Caco-2 (cell line): Measurements from ENCODE around the gene STK24. TPM values are rescaled to one million over a fixed set of nuclear protein-coding genes. Genes with fewer than 3 reads are reported as not detected.
A peak's percentile ranks its signal among the peaks of the same experiment; 100 is the strongest.

ENCODE experiments used
- BruUV-seq: library from RNA; stranded (reverse); fragments of 400-500 nt; replicated peaks from 2 replicates; lab custom pipeline; 2021; lab: Mats Ljungman, UMichigan
- CTCF ChIA-PET: fragments of 300-600 bp; sonication (Branson Sonifier 250); formaldehyde crosslinking; loops from one replicate; lab custom pipeline; 2022; ENCODE audit warnings: antibody characterized with exemption; lab: Charles Lee
- POLR2A ChIA-PET: fragments of 300-600 bp; sonication (Branson Sonifier 250); formaldehyde crosslinking; loops from one replicate; lab custom pipeline; 2022; ENCODE audit warnings: antibody characterized with exemption; lab: Charles Lee
- DNase-seq, 2 experiments: peaks; one replicate each; pipeline versions ENCODE4 v3.0.0 to v3.0.0-alpha.2; 2020 to 2022
- H3K27me3 ChIP-seq: replicated peaks from 2 replicates; pipeline ENCODE4 v1.6.0; 2011; ENCODE audit warnings: low read length; ENCODE audit not compliant: control insufficient read depth, insufficient read depth
- H3K36me3 ChIP-seq: 2 replicates; pipeline ENCODE4 v1.5.1; 2011; ENCODE audit warnings: low read length; ENCODE audit not compliant: control insufficient read depth, insufficient read depth
- H3K4me1 ChIP-seq: fragments of 250-450 bp; sonication (Bioruptor Pico); 2 replicates; pipeline ENCODE4 v1.5.1; 2020; ENCODE audit warnings: mild to moderate bottlenecking
- H3K4me3 ChIP-seq: 2 replicates; pipeline ENCODE4 v1.5.1; 2011; ENCODE audit warnings: low read depth, mild to moderate bottlenecking, control low read depth, low read length
- H3K9me3 ChIP-seq: fragments of 250-450 bp; sonication (Bioruptor Pico); 2 replicates; pipeline ENCODE4 v1.5.1; 2020; ENCODE audit warnings: mild to moderate bottlenecking, moderate library complexity
- H3K27ac Mint-ChIP-seq: one replicate; pipeline ENCODE4 v1.8.0; 2022; ENCODE audit warnings: mixed read lengths; ENCODE audit not compliant: unreplicated experiment
- H3K27me3 Mint-ChIP-seq: one replicate; pipeline ENCODE4 v1.8.0; 2022; ENCODE audit warnings: mixed read lengths; ENCODE audit not compliant: insufficient read depth, unreplicated experiment
- H3K36me3 Mint-ChIP-seq: one replicate; pipeline ENCODE4 v1.8.0; 2022; ENCODE audit warnings: mild to moderate bottlenecking, mixed read lengths; ENCODE audit not compliant: insufficient read depth, unreplicated experiment
- H3K4me1 Mint-ChIP-seq: one replicate; pipeline ENCODE4 v1.8.0; 2022; ENCODE audit warnings: low read depth, mixed read lengths; ENCODE audit not compliant: unreplicated experiment
- H3K4me3 Mint-ChIP-seq: one replicate; pipeline ENCODE4 v1.8.0; 2022; ENCODE audit warnings: mild to moderate bottlenecking, moderate library complexity, mixed read lengths; ENCODE audit not compliant: unreplicated experiment
- H3K9me3 Mint-ChIP-seq: one replicate; pipeline ENCODE4 v1.8.0; 2022; ENCODE audit warnings: mixed read lengths; ENCODE audit not compliant: unreplicated experiment
- CTCF ChIP-seq, 2 experiments: fragments of 200-600 bp in 1 of 2; IDR thresholded peaks; 1 replicate in 1 of 2; 2 replicates in 1 of 2; pipeline versions ENCODE4 v1.5.1 to v1.8.0; 2011 to 2022; ENCODE audit warnings: antibody characterized with exemption in 1 of 2, control low read depth in 1 of 2, inconsistent platforms in 1 of 2, low read depth in 1 of 2, low read length in 1 of 2, mild to moderate bottlenecking in 1 of 2, moderate library complexity in 1 of 2; ENCODE audit not compliant: insufficient read depth in 1 of 2, severe bottlenecking in 1 of 2, unreplicated experiment in 1 of 2
- intact Hi-C: fragments of 100-400 bp; cut with micrococcal nuclease; formaldehyde crosslinking; loops from one replicate; pipeline ENCODE4 v1.10.0; 2022; ENCODE audit not compliant: unreplicated experiment
- total RNA-seq: library from RNA; stranded (reverse); gene quantifications from 2 replicates; pipeline ENCODE4 v1.2.3, GENCODE V29; 2022

STK24 gene
- total RNA-seq, 1 experiment from 2014 or later: 253 TPM

GRCh38 chr13:98522371-98522770, 54.5 kb downstream of the STK24 start:
- no TSS peak for BruUV-seq
- no peaks in the 10 kb centered on the region for H3K27me3 ChIP-seq
- no peak overlapping the region for H3K4me3 ChIP-seq
- intact Hi-C loops: no loop called here
- no peak for TF ChIP-seq CTCF (IDR thresholded peaks at IDR 0.05; ENCODE audit: insufficient read depth in 1 of 2, low read depth in 1 of 2, low read length in 1 of 2, severe bottlenecking in 1 of 2, unreplicated experiment in 1 of 2)
- ChIA-PET CTCF (no interaction called here), POLR2A (interaction anchor here (0.5 kb wide), 1 partner anchor 453 kb away, joined by 3 read pairs; no protein-coding TSS in a partner anchor)
- H3K9me3 ChIP-seq: no peaks in the 10 kb centered on the region
- Mint-ChIP-seq H3K27me3 (no peaks in the 10 kb centered on the region), H3K9me3 (no peaks in the 10 kb centered on the region), H3K36me3 (peaks cover 57% of the 10 kb centered on the region), H3K4me1 (peaks cover 29% of the 10 kb centered on the region), H3K27ac (peak overlapping the region; percentile 69), H3K4me3 (no peak overlapping the region)
- H3K36me3 ChIP-seq: peaks cover 2% of the 10 kb centered on the region; the same call in 1 of the 2 replicates
- DNase-seq: no peak
- H3K4me1 ChIP-seq: no peaks in the 10 kb centered on the region; the same call in 1 of the 2 replicates

GRCh38 chr13:98521461-98522247, 55.3 kb downstream of the STK24 start:
- POLR2A ChIA-PET: interaction anchor here (0.5 kb wide), 1 partner anchor 454 kb away, joined by 3 read pairs; no protein-coding TSS in a partner anchor
- H3K9me3 ChIP-seq: no peaks in the 10 kb centered on the region

More at GRCh38 chr13:98521461-98522247, 55.3 kb downstream of the STK24 start:
- Histone ChIP-seq H3K4me1 (no peaks in the 10 kb centered on the region; the same call in 1 of the 2 replicates), H3K36me3 (peaks cover 2% of the 10 kb centered on the region), H3K27me3 (no peaks in the 10 kb centered on the region), H3K4me3 (no peak overlapping the region)
- CTCF ChIA-PET: no interaction called here
- no TSS peak for BruUV-seq
- Mint-ChIP-seq H3K9me3 (no peaks in the 10 kb centered on the region), H3K36me3 (peaks cover 57% of the 10 kb centered on the region), H3K27ac (peak overlapping the region; percentile 69), H3K4me1 (peaks cover 22% of the 10 kb centered on the region), H3K27me3 (no peaks in the 10 kb centered on the region), H3K4me3 (no peak overlapping the region)
- TF ChIP-seq CTCF (IDR thresholded peaks at IDR 0.05; ENCODE audit: insufficient read depth in 1 of 2, low read depth in 1 of 2, low read length in 1 of 2, severe bottlenecking in 1 of 2, unreplicated experiment in 1 of 2): no peak
- no peak for DNase-seq
- intact Hi-C loops: no loop called here
